Central memory CD8-positive, alpha-beta T cell (primary cell): ENCODE results near the gene ARFGEF3.

Source experiments
- ATAC-seq: fragments of 150-1000 bp; cut with Tn5 transposase; replicated peaks from 2 replicates; pipeline ENCODE4 v1.10.0; 2022; ENCODE audit warnings: mild to moderate bottlenecking, moderate FRiP score, moderate number of reproducible peaks; ENCODE audit not compliant: poor library complexity, severe bottlenecking; ENCODE audit errors: extremely low read depth
- DNase-seq, 2 donors: peaks; one replicate each; pipeline ENCODE4 v3.0.0; 2021; ENCODE audit warnings: low spot score in 2 of 2
- H3K27ac Mint-ChIP-seq: one replicate; pipeline ENCODE4 v1.8.0; 2022; ENCODE audit warnings: low read depth, mild to moderate bottlenecking, moderate library complexity, mixed read lengths
- H3K27me3 Mint-ChIP-seq: one replicate; pipeline ENCODE4 v1.8.0; 2022; ENCODE audit warnings: mixed read lengths
- H3K36me3 Mint-ChIP-seq: one replicate; pipeline ENCODE4 v1.8.0; 2022; ENCODE audit warnings: mild to moderate bottlenecking, moderate library complexity, mixed read lengths; ENCODE audit not compliant: insufficient read depth
- H3K4me1 Mint-ChIP-seq: one replicate; pipeline ENCODE4 v1.8.0; 2022; ENCODE audit warnings: mixed read lengths
- H3K4me3 Mint-ChIP-seq: one replicate; pipeline ENCODE4 v1.8.0; 2022; ENCODE audit warnings: mild to moderate bottlenecking, moderate library complexity, mixed read lengths
- H3K9me3 Mint-ChIP-seq: one replicate; pipeline ENCODE4 v1.8.0; 2022; ENCODE audit warnings: mixed read lengths

ARFGEF3 gene

GRCh38 chr6:138240476-138241245, 78.9 kb downstream of the ARFGEF3 start:
- no peak overlapping the region for H3K4me3 Mint-ChIP-seq
- H3K4me1 Mint-ChIP-seq: no peaks in the 10 kb centered on the region
- ATAC-seq: no peak
- peaks cover 38% of the 10 kb centered on the region for H3K27me3 Mint-ChIP-seq
- H3K36me3 Mint-ChIP-seq: no peaks in the 10 kb centered on the region
- H3K27ac Mint-ChIP-seq: no peak overlapping the region
- H3K9me3 Mint-ChIP-seq: no peaks in the 10 kb centered on the region
- DNase-seq: no peak

GRCh38 chr6:138241381-138241780, 79.6 kb downstream of the ARFGEF3 start:
- DNase-seq (no peak), ATAC-seq (no peak)
- Mint-ChIP-seq H3K9me3 (no peaks in the 10 kb centered on the region), H3K27me3 (peaks cover 38% of the 10 kb centered on the region), H3K4me1 (no peaks in the 10 kb centered on the region), H3K27ac (no peak overlapping the region), H3K4me3 (no peak overlapping the region), H3K36me3 (no peaks in the 10 kb centered on the region)

DNA sequence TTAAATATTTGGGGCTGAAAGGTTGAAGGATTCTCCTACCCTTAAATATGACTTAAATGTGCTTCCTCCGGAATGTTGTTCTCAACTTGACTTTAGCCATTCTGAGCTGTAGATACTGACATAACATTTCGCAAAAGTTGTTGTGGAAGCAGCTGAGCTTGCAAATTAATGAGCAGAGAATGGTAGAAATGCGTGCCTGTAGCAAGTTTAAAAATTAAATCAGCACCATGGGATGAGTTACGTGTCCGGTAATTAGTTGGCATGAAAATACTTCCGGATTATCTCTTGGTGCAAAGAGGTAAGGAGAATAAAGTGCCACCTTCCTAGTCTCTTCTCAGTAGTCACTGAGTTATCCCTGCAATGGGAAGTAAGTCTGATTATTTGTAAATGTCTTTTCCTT, 80.2 kb downstream of the ARFGEF3 start:
- no peak overlapping the region for H3K4me3 Mint-ChIP-seq
- H3K27ac Mint-ChIP-seq: no peak overlapping the region

DNA sequence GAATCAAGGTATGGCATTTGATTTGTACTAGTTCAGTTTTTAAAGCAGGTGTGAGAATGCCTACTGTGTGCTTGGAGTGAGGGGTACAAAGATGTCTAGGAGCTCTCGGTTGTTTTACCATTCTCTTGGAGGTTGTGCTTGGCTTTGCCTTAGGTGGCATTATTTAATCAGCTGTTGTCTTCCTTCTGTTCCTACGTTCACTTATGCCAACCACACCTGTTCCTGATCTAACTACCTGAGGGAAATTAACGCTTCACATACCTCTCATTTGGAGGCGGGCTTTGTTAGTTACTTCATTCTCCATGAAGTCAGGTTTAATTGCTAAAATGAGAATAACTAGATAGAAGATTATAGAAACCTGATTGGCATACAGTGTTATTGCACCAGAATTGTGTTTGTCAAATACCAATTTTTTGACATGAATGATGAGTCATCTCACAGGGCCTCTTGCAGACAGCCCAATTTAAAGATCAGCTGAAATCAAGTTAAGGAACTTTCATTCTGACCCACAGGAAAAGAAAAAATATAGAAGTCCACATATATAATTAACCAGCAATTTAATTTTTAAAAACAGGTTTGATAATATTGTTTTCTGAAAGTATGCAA, 81.4 kb downstream of the ARFGEF3 start:
- no peak for DNase-seq
- Mint-ChIP-seq H3K27me3 (peaks cover 47% of the 10 kb centered on the region), H3K9me3 (no peaks in the 10 kb centered on the region), H3K27ac (no peak overlapping the region), H3K4me1 (no peaks in the 10 kb centered on the region), H3K4me3 (no peak overlapping the region), H3K36me3 (no peaks in the 10 kb centered on the region)
- no peak for ATAC-seq

More for the DNA sequence above, 80.2 kb downstream of the ARFGEF3 start:
- ATAC-seq: no peak
- H3K4me1 Mint-ChIP-seq: no peaks in the 10 kb centered on the region
- H3K36me3 Mint-ChIP-seq: no peaks in the 10 kb centered on the region
- DNase-seq: no peak
- H3K9me3 Mint-ChIP-seq: no peaks in the 10 kb centered on the region
- peaks cover 38% of the 10 kb centered on the region for H3K27me3 Mint-ChIP-seq

DNA sequence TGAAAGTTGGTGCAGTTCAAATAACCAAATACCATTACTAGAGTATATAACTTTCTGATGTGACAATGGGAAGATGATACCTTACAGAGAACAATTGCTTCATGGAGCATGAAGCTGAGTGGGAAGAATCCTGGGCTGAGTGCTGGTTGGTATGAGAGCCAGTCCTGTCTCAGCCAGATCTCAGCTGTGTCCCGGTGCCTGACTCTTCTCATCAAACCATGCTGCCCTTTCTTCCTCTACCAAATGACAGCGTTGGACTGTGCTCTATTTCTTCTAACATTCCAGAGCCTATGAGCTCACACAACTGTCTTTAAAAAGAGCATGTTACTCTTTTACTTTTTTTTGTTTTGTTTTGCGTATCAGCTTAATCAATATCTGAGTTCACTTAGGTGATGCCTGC, 84.0 kb downstream of the ARFGEF3 start:
- H3K9me3 Mint-ChIP-seq: no peaks in the 10 kb centered on the region
- no peak for DNase-seq
- ATAC-seq: no peak
- peaks cover 46% of the 10 kb centered on the region for H3K27me3 Mint-ChIP-seq
- no peak overlapping the region for H3K27ac Mint-ChIP-seq
- no peaks in the 10 kb centered on the region for H3K36me3 Mint-ChIP-seq
- no peak overlapping the region for H3K4me3 Mint-ChIP-seq
- H3K4me1 Mint-ChIP-seq: no peaks in the 10 kb centered on the region

- no peak overlapping the region for H3K27ac Mint-ChIP-seq
- DNase-seq (no peak), ATAC-seq (no peak)
- H3K4me3 Mint-ChIP-seq: no peak overlapping the region
- no peaks in the 10 kb centered on the region for H3K4me1 Mint-ChIP-seq
- peaks cover 39% of the 10 kb centered on the region for H3K27me3 Mint-ChIP-seq
- H3K9me3 Mint-ChIP-seq: no peaks in the 10 kb centered on the region
- no peaks in the 10 kb centered on the region for H3K36me3 Mint-ChIP-seq
Measured at GRCh38 chr6:138246650-138247440, 85.1 kb downstream of the ARFGEF3 start.

DNA sequence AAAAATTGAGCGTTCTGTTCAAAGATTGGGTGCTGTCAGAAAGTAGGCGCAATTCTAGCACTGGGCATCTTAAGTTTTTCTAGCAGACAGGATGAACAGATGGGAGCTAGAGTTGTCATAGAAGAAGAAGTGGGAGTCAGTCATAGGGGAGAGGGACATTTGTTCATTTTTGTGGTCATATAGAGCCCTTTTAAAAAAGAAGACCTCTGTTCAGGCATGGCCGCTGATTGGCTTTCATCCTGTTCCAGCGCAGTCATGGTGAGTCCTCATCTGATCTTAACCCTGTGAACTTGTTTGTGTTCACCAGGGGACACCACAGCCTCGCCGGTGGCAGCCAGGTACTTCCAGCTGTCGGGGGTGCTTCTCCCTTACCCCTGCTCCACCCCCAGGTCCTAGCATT, 86.3 kb downstream of the ARFGEF3 start:
- H3K4me1 Mint-ChIP-seq: no peaks in the 10 kb centered on the region
- no peaks in the 10 kb centered on the region for H3K9me3 Mint-ChIP-seq
- H3K4me3 Mint-ChIP-seq: no peak overlapping the region
- no peak for DNase-seq
- no peak overlapping the region for H3K27ac Mint-ChIP-seq
- H3K27me3 Mint-ChIP-seq: peaks cover 29% of the 10 kb centered on the region
- no peaks in the 10 kb centered on the region for H3K36me3 Mint-ChIP-seq
- no peak for ATAC-seq

DNA sequence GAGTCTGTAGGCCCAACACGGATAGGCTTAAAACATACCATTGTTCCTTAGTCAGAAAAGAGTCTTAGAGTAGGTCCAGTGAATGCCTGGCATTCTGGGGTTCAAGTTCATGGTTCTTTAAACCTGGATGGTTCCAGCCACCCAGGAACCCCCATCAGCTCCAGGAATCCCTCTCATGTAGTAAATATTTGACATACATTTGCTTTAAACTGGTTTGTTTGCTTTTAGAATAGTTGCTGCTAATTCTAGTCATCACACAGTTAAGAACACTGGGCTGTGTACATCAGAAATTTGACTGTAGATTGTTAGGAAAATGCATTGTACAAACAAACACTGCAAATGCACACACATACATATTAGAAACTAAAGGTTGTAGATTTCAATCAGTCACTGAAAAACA, 87.1 kb downstream of the ARFGEF3 start:
- DNase-seq: no peak
- H3K9me3 Mint-ChIP-seq: no peaks in the 10 kb centered on the region
- no peak for ATAC-seq

DNA sequence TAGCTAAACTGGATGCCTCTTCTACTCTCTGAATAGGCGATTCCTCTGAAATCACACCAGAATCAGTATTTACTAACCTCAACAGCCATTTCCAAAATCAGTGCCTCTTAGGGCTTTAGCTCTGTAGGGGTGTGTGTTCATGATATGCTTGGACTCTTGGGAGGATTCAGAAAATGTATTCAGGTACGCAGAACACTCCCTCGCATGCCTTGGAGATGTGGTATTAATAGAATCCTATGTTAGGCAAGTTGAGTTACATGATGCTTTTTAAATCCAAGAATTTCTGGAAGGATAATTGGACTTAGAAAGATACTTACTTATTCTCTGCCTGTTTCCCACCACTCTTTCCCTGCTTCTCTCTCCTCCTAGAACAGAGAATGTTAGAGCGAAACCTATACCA, 88.3 kb downstream of the ARFGEF3 start:
- no peaks in the 10 kb centered on the region for H3K9me3 Mint-ChIP-seq
- H3K4me3 Mint-ChIP-seq: no peak overlapping the region
- ATAC-seq: no peak

More for the DNA sequence above, 87.1 kb downstream of the ARFGEF3 start:
- H3K27ac Mint-ChIP-seq: no peak overlapping the region
- no peaks in the 10 kb centered on the region for H3K36me3 Mint-ChIP-seq
- no peak overlapping the region for H3K4me3 Mint-ChIP-seq
- H3K27me3 Mint-ChIP-seq: peaks cover 30% of the 10 kb centered on the region
- no peaks in the 10 kb centered on the region for H3K4me1 Mint-ChIP-seq

GRCh38 chr6:138250513-138251247, 88.9 kb downstream of the ARFGEF3 start:
- H3K4me1 Mint-ChIP-seq: no peaks in the 10 kb centered on the region
- DNase-seq: no peak
- H3K4me3 Mint-ChIP-seq: no peak overlapping the region
- H3K9me3 Mint-ChIP-seq: no peaks in the 10 kb centered on the region
- no peak overlapping the region for H3K27ac Mint-ChIP-seq
- no peak for ATAC-seq
- H3K36me3 Mint-ChIP-seq: no peaks in the 10 kb centered on the region
- peaks cover 33% of the 10 kb centered on the region for H3K27me3 Mint-ChIP-seq

More for the DNA sequence above, 88.3 kb downstream of the ARFGEF3 start:
- peaks cover 27% of the 10 kb centered on the region for H3K27me3 Mint-ChIP-seq
- DNase-seq: no peak
- H3K36me3 Mint-ChIP-seq: no peaks in the 10 kb centered on the region
- no peak overlapping the region for H3K27ac Mint-ChIP-seq
- no peaks in the 10 kb centered on the region for H3K4me1 Mint-ChIP-seq

GRCh38 chr6:138253731-138254130, 92.0 kb downstream of the ARFGEF3 start:
- DNase-seq (no peak), ATAC-seq (no peak)
- Mint-ChIP-seq H3K27ac (no peak overlapping the region), H3K9me3 (no peaks in the 10 kb centered on the region), H3K36me3 (no peaks in the 10 kb centered on the region), H3K27me3 (peaks cover 51% of the 10 kb centered on the region), H3K4me1 (no peaks in the 10 kb centered on the region), H3K4me3 (no peak overlapping the region)

- Mint-ChIP-seq H3K27ac (no peak overlapping the region), H3K9me3 (no peaks in the 10 kb centered on the region), H3K27me3 (peaks cover 68% of the 10 kb centered on the region), H3K4me3 (no peak overlapping the region), H3K4me1 (no peaks in the 10 kb centered on the region), H3K36me3 (no peaks in the 10 kb centered on the region)
- no peak for DNase-seq
- ATAC-seq: no peak
Measured at GRCh38 chr6:138255443-138255842, 93.7 kb downstream of the ARFGEF3 start.
